Endothelial cell of umbilical vein (primary cell): ENCODE data around the gene KLF13.

Experiments used
- CTCF ChIP-seq, 2 donors: IDR thresholded peaks; 1 replicate in 1 of 2; 2 replicates in 1 of 2; pipeline ENCODE4 v1.5.1; 2011; ENCODE audit warnings: low read length in 2 of 2, mild to moderate bottlenecking in 2 of 2, moderate library complexity in 2 of 2, control low read depth in 1 of 2, inconsistent platforms in 1 of 2, low read depth in 1 of 2; ENCODE audit not compliant: insufficient read depth in 1 of 2; ENCODE audit errors: extremely low read depth in 1 of 2
- EZH2 ChIP-seq: IDR thresholded peaks from 2 replicates; pipeline ENCODE4 v1.6.1; 2012; ENCODE audit warnings: borderline replicate concordance, low read depth, mild to moderate bottlenecking, moderate library complexity, low read length, inconsistent platforms; ENCODE audit not compliant: severe bottlenecking
- POLR2A ChIP-seq: IDR thresholded peaks from 2 replicates; pipeline ENCODE4 v1.6.1; 2012; ENCODE audit warnings: low read depth, mild to moderate bottlenecking, control low read depth, low read length
- POLR2AphosphoS5 ChIP-seq: IDR thresholded peaks from 2 replicates; pipeline ENCODE4 v1.6.1; 2012; ENCODE audit warnings: low read depth, mild to moderate bottlenecking, control low read depth, low read length, moderate library complexity; ENCODE audit not compliant: insufficient read depth

DNA sequence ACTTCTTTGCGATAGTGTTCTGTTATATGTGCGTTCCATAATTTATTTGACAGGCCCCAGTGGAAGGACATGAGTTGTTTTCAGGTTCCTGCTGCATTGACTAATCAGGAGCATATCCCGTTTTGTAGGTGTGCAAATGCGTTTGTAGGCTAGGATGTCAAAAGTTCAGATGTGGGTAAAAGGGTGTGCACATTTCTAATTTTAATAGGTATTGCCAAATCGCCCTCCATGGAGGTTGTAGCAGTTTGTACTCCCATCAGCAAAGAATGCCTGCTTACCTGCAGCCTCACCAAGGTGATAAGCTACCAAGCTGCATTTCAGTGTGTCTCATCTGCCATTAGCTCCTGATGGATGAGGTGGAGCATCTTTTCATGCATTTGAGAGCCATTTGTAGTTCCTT lies 36.3 kb downstream of the KLF13 start:
- TF ChIP-seq CTCF (IDR thresholded peaks at IDR 0.05; ENCODE audit: extremely low read depth in 1 of 2, insufficient read depth in 1 of 2, low read depth in 1 of 2, low read length in 2 of 2) (no peak), EZH2 (no peak), POLR2A (no peak), POLR2AphosphoS5 (no peak)
